ENCODE results near the gene NPIPA7. TPM values are rescaled to one million over a fixed set of nuclear protein-coding genes. Genes with fewer than 3 reads are reported as not detected.

The NPIPA7 gene
- total and polyA plus RNA-seq, 7 experiments from 2014 or later = 0.70 to 8.8 (median 4.9) TPM

Small RNA genes within 50 kb of the gene (microRNA-seq; reads per million reads assigned to microRNA genes)
- gene MIR6511A3 (ENCODE audit: borderline microRNAs expressed) (not detected), gene MIR6770-2 (ENCODE audit: borderline microRNAs expressed) (not detected)

Other genes starting within 250 kb of the NPIPA7 start
- gene ABCC6, start 155.6 kb upstream of the NPIPA7 start, total RNA-seq = 1 to 10 TPM in 1 of 5 experiments, under 1 TPM in 1, not detected in 3; 0.08 to 3.9 TPM
- gene ABCC6, start 155.6 kb upstream of the NPIPA7 start, polyA plus RNA-seq = under 1 TPM; 0.09 to 0.20 TPM
- gene NOMO3, start 146.6 kb upstream of the NPIPA7 start, total RNA-seq = 10 to 100 TPM; 33.8 to 57.7 (median 40.2) TPM
- 10 to 100 TPM; 16.0 to 20.0 TPM for gene NOMO3, start 146.6 kb upstream of the NPIPA7 start, polyA plus RNA-seq